GM12873 (cell line): ENCODE results near the gene CMSS1.

Source experiments
- CTCF ChIP-seq: IDR thresholded peaks from 2 replicates; pipeline ENCODE4 v1.5.1; 2012; ENCODE audit warnings: low read depth, mild to moderate bottlenecking, moderate library complexity, low read length, control low read depth; ENCODE audit not compliant: insufficient read depth; ENCODE audit errors: missing control alignments

The CMSS1 gene

GRCh38 chr3:100008081-100008698, 190.5 kb downstream of the CMSS1 start:
- TF ChIP-seq CTCF: no peak

GRCh38 chr3:100009276-100010086, 191.8 kb downstream of the CMSS1 start:
- no peak for TF ChIP-seq CTCF

- no peak for TF ChIP-seq CTCF
Measured at GRCh38 chr3:100010087-100010417, 192.4 kb downstream of the CMSS1 start.

GRCh38 chr3:100018806-100019205, 201.1 kb downstream of the CMSS1 start:
- TF ChIP-seq CTCF: no peak

- TF ChIP-seq CTCF: no peak
Measured at GRCh38 chr3:100019719-100020118, 202.1 kb downstream of the CMSS1 start.

GRCh38 chr3:100020876-100021644, 203.4 kb downstream of the CMSS1 start:
- no peak for TF ChIP-seq CTCF

- no peak for TF ChIP-seq CTCF
Measured at GRCh38 chr3:100022506-100022905, 204.8 kb downstream of the CMSS1 start.
